Liver (tissue), 3 donors: ENCODE data around the gene BCAT1.

ENCODE experiments used
- FOXA1 ChIP-seq: IDR thresholded peaks from 2 replicates; pipeline ENCODE4 v1.6.1; 2016; ENCODE audit warnings: antibody characterized with exemption
- GABPA ChIP-seq, 2 donors: IDR thresholded peaks in 1 of 2; conservative IDR thresholded peaks in 1 of 2; 2 replicates each; pipeline ENCODE4 v1.6.1; 2016; ENCODE audit warnings: antibody characterized with exemption in 2 of 2, mild to moderate bottlenecking in 1 of 2, moderate library complexity in 1 of 2
- TAF1 ChIP-seq: conservative IDR thresholded peaks from 2 replicates; pipeline ENCODE4 v1.6.1; 2016; ENCODE audit warnings: antibody characterized with exemption, mild to moderate bottlenecking
- TF ChIP-seq, protein P1 (sequence below): fragments of 150-350 bp; IDR thresholded peaks from 2 replicates; pipeline ENCODE4 v1.5.1; 2017; ENCODE audit warnings: improper control_type of control experiment, low read depth, low read length; ENCODE audit not compliant: missing input control
- TF ChIP-seq, protein P2 (sequence below): IDR thresholded peaks from 2 replicates; pipeline ENCODE4 v1.6.1; 2016; ENCODE audit warnings: antibody characterized with exemption
- TF ChIP-seq, protein P3 (sequence below): IDR thresholded peaks from 2 replicates; pipeline ENCODE4 v1.6.1; 2016; ENCODE audit warnings: antibody characterized with exemption
- donor health status: healthy.
- donor health status: healthy.

DNA sequence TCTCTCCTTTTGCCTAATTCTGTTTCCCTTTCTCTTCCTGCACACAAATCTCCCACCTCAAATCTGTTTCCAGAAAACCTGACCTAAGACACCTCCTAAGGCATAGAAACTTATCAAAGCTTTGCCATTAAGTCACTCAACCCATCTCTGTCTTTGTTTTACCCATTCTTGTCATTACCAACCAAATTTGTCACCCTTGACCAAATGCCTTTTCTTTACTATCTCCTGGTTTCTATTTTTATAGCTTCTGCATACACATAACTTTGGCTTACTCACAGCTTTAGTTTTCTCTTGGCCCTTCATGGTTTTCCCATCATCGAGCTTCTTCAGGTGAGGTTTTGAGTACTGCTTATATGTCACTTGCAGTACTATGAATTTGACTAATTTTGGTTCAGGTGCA, 184.2 kb downstream of the BCAT1 start:
- TF ChIP-seq, protein P1, sequence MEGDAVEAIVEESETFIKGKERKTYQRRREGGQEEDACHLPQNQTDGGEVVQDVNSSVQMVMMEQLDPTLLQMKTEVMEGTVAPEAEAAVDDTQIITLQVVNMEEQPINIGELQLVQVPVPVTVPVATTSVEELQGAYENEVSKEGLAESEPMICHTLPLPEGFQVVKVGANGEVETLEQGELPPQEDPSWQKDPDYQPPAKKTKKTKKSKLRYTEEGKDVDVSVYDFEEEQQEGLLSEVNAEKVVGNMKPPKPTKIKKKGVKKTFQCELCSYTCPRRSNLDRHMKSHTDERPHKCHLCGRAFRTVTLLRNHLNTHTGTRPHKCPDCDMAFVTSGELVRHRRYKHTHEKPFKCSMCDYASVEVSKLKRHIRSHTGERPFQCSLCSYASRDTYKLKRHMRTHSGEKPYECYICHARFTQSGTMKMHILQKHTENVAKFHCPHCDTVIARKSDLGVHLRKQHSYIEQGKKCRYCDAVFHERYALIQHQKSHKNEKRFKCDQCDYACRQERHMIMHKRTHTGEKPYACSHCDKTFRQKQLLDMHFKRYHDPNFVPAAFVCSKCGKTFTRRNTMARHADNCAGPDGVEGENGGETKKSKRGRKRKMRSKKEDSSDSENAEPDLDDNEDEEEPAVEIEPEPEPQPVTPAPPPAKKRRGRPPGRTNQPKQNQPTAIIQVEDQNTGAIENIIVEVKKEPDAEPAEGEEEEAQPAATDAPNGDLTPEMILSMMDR, result no peak
- TF ChIP-seq GABPA (IDR thresholded peaks at IDR 0.05 in 1 of 2, conservative IDR thresholded peaks at IDR 0.05 in 1 of 2) (no peak), FOXA1 (no peak), TAF1 (no peak)
- TF ChIP-seq, protein P2, sequence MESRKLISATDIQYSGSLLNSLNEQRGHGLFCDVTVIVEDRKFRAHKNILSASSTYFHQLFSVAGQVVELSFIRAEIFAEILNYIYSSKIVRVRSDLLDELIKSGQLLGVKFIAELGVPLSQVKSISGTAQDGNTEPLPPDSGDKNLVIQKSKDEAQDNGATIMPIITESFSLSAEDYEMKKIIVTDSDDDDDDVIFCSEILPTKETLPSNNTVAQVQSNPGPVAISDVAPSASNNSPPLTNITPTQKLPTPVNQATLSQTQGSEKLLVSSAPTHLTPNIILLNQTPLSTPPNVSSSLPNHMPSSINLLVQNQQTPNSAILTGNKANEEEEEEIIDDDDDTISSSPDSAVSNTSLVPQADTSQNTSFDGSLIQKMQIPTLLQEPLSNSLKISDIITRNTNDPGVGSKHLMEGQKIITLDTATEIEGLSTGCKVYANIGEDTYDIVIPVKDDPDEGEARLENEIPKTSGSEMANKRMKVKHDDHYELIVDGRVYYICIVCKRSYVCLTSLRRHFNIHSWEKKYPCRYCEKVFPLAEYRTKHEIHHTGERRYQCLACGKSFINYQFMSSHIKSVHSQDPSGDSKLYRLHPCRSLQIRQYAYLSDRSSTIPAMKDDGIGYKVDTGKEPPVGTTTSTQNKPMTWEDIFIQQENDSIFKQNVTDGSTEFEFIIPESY, result no peak
- TF ChIP-seq, protein P3, sequence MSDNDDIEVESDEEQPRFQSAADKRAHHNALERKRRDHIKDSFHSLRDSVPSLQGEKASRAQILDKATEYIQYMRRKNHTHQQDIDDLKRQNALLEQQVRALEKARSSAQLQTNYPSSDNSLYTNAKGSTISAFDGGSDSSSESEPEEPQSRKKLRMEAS, result no peak
